ENCODE measurements around the gene MIS18BP1.
"Not testable (repeated sequence)": the region's sequence is repeated elsewhere in the genome, so short reads cannot be mapped to it uniquely, and the experiment has no call there.

The MIS18BP1 gene

GRCh38 chr14:45253070-45253753 lies at the start of gene MIS18BP1:
Gene MIS18BP1, minus strand, starts transcription at chr14:45253202. Its CDS starts 5,916 bp downstream, at chr14:45247286.
- DNase-seq (ENCODE audit: low read depth): peak; percentile 98

GRCh38 chr14:45298423-45299117 lies 45.6 kb upstream of the MIS18BP1 start:
- no peak for DNase-seq (ENCODE audit: low read depth)

GRCh38 chr14:45294796-45295195 lies 41.8 kb upstream of the MIS18BP1 start:
- DNase-seq (ENCODE audit: low read depth): not testable (repeated sequence)

- DNase-seq (ENCODE audit: low read depth): no peak
Measured at GRCh38 chr14:45290547-45290946, 37.5 kb upstream of the MIS18BP1 start.

- DNase-seq (ENCODE audit: low read depth): no peak
Measured at GRCh38 chr14:45287610-45288009, 34.6 kb upstream of the MIS18BP1 start.

GRCh38 chr14:45284802-45285201 lies 31.8 kb upstream of the MIS18BP1 start:
- no peak for DNase-seq (ENCODE audit: low read depth)

GRCh38 chr14:45281731-45282400 lies 28.9 kb upstream of the MIS18BP1 start:
- not testable (repeated sequence) for DNase-seq (ENCODE audit: low read depth)

- DNase-seq (ENCODE audit: low read depth): no peak
Measured at GRCh38 chr14:45271858-45272537, 19.0 kb upstream of the MIS18BP1 start.

GRCh38 chr14:45270031-45270430 lies 17.0 kb upstream of the MIS18BP1 start:
- no peak for DNase-seq (ENCODE audit: low read depth)

- DNase-seq (ENCODE audit: low read depth): no peak
Measured at GRCh38 chr14:45267071-45267470, 14.1 kb upstream of the MIS18BP1 start.

GRCh38 chr14:45262637-45263036 lies 9.6 kb upstream of the MIS18BP1 start:
- no peak for DNase-seq (ENCODE audit: low read depth)

- peak; percentile 51 for DNase-seq (ENCODE audit: low read depth)
Measured at GRCh38 chr14:45261209-45261608, 8.2 kb upstream of the MIS18BP1 start.

GRCh38 chr14:45258805-45259204 lies 5.8 kb upstream of the MIS18BP1 start:
- no peak for DNase-seq (ENCODE audit: low read depth)

GRCh38 chr14:45258073-45258472 lies 5.1 kb upstream of the MIS18BP1 start:
- DNase-seq (ENCODE audit: low read depth): no peak

GRCh38 chr14:45254771-45255170 lies 1.8 kb upstream of the MIS18BP1 start:
- no peak for DNase-seq (ENCODE audit: low read depth)

- peak; percentile 74 for DNase-seq (ENCODE audit: low read depth)
Measured at GRCh38 chr14:45253754-45254310, 830 bp upstream of the MIS18BP1 start.

GRCh38 chr14:45252366-45253069 lies 484 bp downstream of the MIS18BP1 start:
- DNase-seq (ENCODE audit: low read depth): peak; percentile 28

GRCh38 chr14:45251912-45252311 lies 1.1 kb downstream of the MIS18BP1 start:
- DNase-seq (ENCODE audit: low read depth): no peak

GRCh38 chr14:45249856-45250575 lies 3.0 kb downstream of the MIS18BP1 start:
- DNase-seq (ENCODE audit: low read depth): peak; percentile 81

GRCh38 chr14:45247427-45247826 lies 5.6 kb downstream of the MIS18BP1 start:
- peak; percentile 26 for DNase-seq (ENCODE audit: low read depth)

- DNase-seq (ENCODE audit: low read depth): no peak
Measured at GRCh38 chr14:45246691-45247090, 6.3 kb downstream of the MIS18BP1 start.
